Endothelial cell of umbilical vein (primary cell): Measurements from ENCODE around the gene SMPX. TPM values are rescaled to one million over a fixed set of nuclear protein-coding genes. Genes with fewer than 3 reads are reported as not detected.

Experiments
- BruUV-seq: library from RNA; stranded (reverse); fragments of 400-500 nt; replicated peaks from 2 replicates; lab custom pipeline; 2021; lab: Mats Ljungman, UMichigan
- CTCF ChIA-PET: fragments of 300-600, 350-600 bp; sonication (Branson Sonifier 250); formaldehyde crosslinking; loops from one replicate; lab custom pipeline; 2021; ENCODE audit warnings: antibody characterized with exemption, inconsistent platforms; lab: Charles Lee
- POLR2A ChIA-PET: fragments of 300-600, 350-600 bp; sonication (Branson Sonifier 250); formaldehyde crosslinking; loops from one replicate; lab custom pipeline; 2021; ENCODE audit warnings: antibody characterized with exemption, inconsistent platforms; lab: Charles Lee
- DNase-seq: peaks from one replicate; pipeline ENCODE4 v3.0.0-alpha.2; 2011; ENCODE audit warnings: low read depth, low spot score
- FAIRE-seq: peaks from 2 replicates; lab custom pipeline; 2011; peaks lifted over from hg19 to GRCh38; lab: Jason Lieb, UNC
- H2AFZ ChIP-seq: 2 replicates; pipeline ENCODE4 v1.6.0; 2012; ENCODE audit warnings: low read depth, low read length, control low read depth, inconsistent platforms
- H3K27ac ChIP-seq: 2 replicates; pipeline ENCODE4 v1.5.1; 2011; ENCODE audit warnings: low read depth, mild to moderate bottlenecking, control low read depth, low read length, moderate library complexity; ENCODE audit not compliant: insufficient read depth
- H3K27me3 ChIP-seq, 2 experiments: 2 replicates each; pipeline versions ENCODE4 v1.6.0 to v1.6.1; 2011; ENCODE audit warnings: low read length in 2 of 2, mixed read lengths in 1 of 2; ENCODE audit not compliant: control insufficient read depth in 2 of 2, insufficient read depth in 2 of 2
- H3K36me3 ChIP-seq, 2 experiments: 2 replicates in 1 of 2; 3 replicates in 1 of 2; pipeline ENCODE4 v1.5.1; 2011; ENCODE audit warnings: low read length in 2 of 2, mild to moderate bottlenecking in 1 of 2, moderate library complexity in 1 of 2; ENCODE audit not compliant: control insufficient read depth in 2 of 2, insufficient read depth in 2 of 2; ENCODE audit errors: extremely low read depth in 1 of 2
- H3K4me1 ChIP-seq: 3 replicates; pipeline ENCODE4 v1.5.1; 2011; ENCODE audit warnings: mild to moderate bottlenecking, low read length; ENCODE audit not compliant: control insufficient read depth, insufficient read depth; ENCODE audit errors: extremely low read depth
- H3K4me2 ChIP-seq: 2 replicates; pipeline ENCODE4 v1.6.1; 2011; ENCODE audit warnings: low read length, control low read depth, mixed read lengths; ENCODE audit not compliant: insufficient read depth
- H3K4me3 ChIP-seq, 3 experiments: fragments of 200-600 bp in 1 of 3; sonication (generic), shearing (Covaris generic) in 1 of 3; replicated peaks in 1 of 3; 2 replicates each; pipeline ENCODE4 v1.5.1; 2011 to 2016; ENCODE audit warnings: control low read depth in 3 of 3, low read length in 3 of 3, mild to moderate bottlenecking in 2 of 3, inconsistent platforms in 1 of 3, low read depth in 1 of 3, moderate library complexity in 1 of 3; ENCODE audit not compliant: insufficient read depth in 1 of 3
- H3K79me2 ChIP-seq: 2 replicates; pipeline ENCODE4 v1.6.0; 2012; ENCODE audit warnings: low read length, inconsistent platforms; ENCODE audit not compliant: control insufficient read depth, insufficient read depth
- H3K9ac ChIP-seq: replicated peaks from 2 replicates; pipeline ENCODE3; 2011; ENCODE audit warnings: low read length, control low read depth; ENCODE audit not compliant: insufficient read depth; ENCODE audit errors: extremely low read depth
- H3K9me1 ChIP-seq: replicated peaks from 3 replicates; pipeline ENCODE4 v1.6.0; 2011; ENCODE audit warnings: mild to moderate bottlenecking, low read length; ENCODE audit not compliant: control insufficient read depth, insufficient read depth; ENCODE audit errors: extremely low read depth
- H3K9me3 ChIP-seq: replicated peaks from 2 replicates; pipeline ENCODE4 v1.5.1; 2012; ENCODE audit warnings: low read length, inconsistent platforms; ENCODE audit not compliant: control insufficient read depth, insufficient read depth
- H4K20me1 ChIP-seq: replicated peaks from 2 replicates; pipeline ENCODE3; 2011; ENCODE audit warnings: mild to moderate bottlenecking, low read length; ENCODE audit not compliant: control insufficient read depth, insufficient read depth; ENCODE audit errors: extremely low read depth
- CTCF ChIP-seq, 2 donors: IDR thresholded peaks; 1 replicate in 1 of 2; 2 replicates in 1 of 2; pipeline ENCODE4 v1.5.1; 2011; ENCODE audit warnings: low read length in 2 of 2, mild to moderate bottlenecking in 2 of 2, moderate library complexity in 2 of 2, control low read depth in 1 of 2, inconsistent platforms in 1 of 2, low read depth in 1 of 2; ENCODE audit not compliant: insufficient read depth in 1 of 2; ENCODE audit errors: extremely low read depth in 1 of 2
- EZH2 ChIP-seq: IDR thresholded peaks from 2 replicates; pipeline ENCODE4 v1.6.1; 2012; ENCODE audit warnings: borderline replicate concordance, low read depth, mild to moderate bottlenecking, moderate library complexity, low read length, inconsistent platforms; ENCODE audit not compliant: severe bottlenecking
- FOS ChIP-seq: IDR thresholded peaks from 2 replicates; pipeline ENCODE4 v1.6.1; 2011; ENCODE audit warnings: mild to moderate bottlenecking, low read length, moderate library complexity, borderline replicate concordance; ENCODE audit not compliant: insufficient read depth
- GATA2 ChIP-seq: IDR thresholded peaks from 2 replicates; pipeline ENCODE4 v1.7.0; 2011; ENCODE audit warnings: low read depth, mild to moderate bottlenecking, moderate library complexity, mixed read lengths, low read length; ENCODE audit not compliant: insufficient read length, insufficient read depth
- JUN ChIP-seq: IDR thresholded peaks from 2 replicates; pipeline ENCODE4 v1.6.1; 2011; ENCODE audit warnings: borderline replicate concordance, low read depth; ENCODE audit not compliant: insufficient read length, insufficient read depth
- MAX ChIP-seq: IDR thresholded peaks from 2 replicates; pipeline ENCODE4 v1.6.1; 2011; ENCODE audit not compliant: insufficient read depth, insufficient read length
- MYC ChIP-seq: IDR thresholded peaks from one replicate; pipeline ENCODE4 v1.6.1; 2011; ENCODE audit warnings: mild to moderate bottlenecking, low read depth, low read length
- POLR2A ChIP-seq: IDR thresholded peaks from 2 replicates; pipeline ENCODE4 v1.6.1; 2012; ENCODE audit warnings: low read depth, mild to moderate bottlenecking, control low read depth, low read length
- POLR2AphosphoS5 ChIP-seq: IDR thresholded peaks from 2 replicates; pipeline ENCODE4 v1.6.1; 2012; ENCODE audit warnings: low read depth, mild to moderate bottlenecking, control low read depth, low read length, moderate library complexity; ENCODE audit not compliant: insufficient read depth
- dilution Hi-C: fragments of 300-500 bp; cut with MboI; formaldehyde crosslinking; loops from one replicate; pipeline ENCODE4 v1.15.0; 2019; ENCODE audit warnings: low sequenced_read_pairs; ENCODE audit not compliant: extremely low pct_ligation_motif_present
- intact Hi-C: fragments of 100-400 bp; cut with micrococcal nuclease; formaldehyde crosslinking; loops from one replicate; pipeline ENCODE4 v1.10.0; 2022
- polyA plus RNA-seq, 4 experiments: library from polyadenylated mRNA; depleted of rRNA in 3 of 4; stranded (reverse) in 3 of 4; unstranded in 1 of 4; fragments of >200 nt; gene quantifications; 2 replicates each; pipeline versions ENCODE4 v1.2.1 to v1.2.3, GENCODE V29; 2011 to 2012; ENCODE audit warnings: missing spikeins in 1 of 4
- total RNA-seq: library from RNA; stranded (reverse); gene quantifications from 2 replicates; pipeline ENCODE4 v1.2.3, GENCODE V29; 2021

Gene SMPX
- total and polyA plus RNA-seq, 2 donors (not counting 3 experiments of a cell fraction or from before 2014, with no cell fraction given): not detected

DNA sequence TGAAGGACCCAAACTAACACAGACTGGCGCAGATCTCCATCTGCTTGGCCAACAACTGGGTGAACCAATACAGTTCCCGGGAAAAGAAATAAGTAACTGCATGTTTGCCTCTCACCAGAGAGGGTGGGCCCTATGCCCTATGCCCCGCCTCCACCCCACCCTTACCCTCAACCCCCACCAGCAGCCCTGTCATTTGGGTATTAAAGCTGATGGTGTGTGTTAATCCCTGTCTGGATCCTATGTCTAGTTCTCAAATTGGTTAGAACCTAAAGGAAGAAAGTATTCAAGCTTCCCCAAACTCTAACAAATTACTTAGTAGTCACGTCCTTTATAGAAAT lies 19.0 kb downstream of the SMPX start:
- Histone ChIP-seq H3K4me3 (no peak overlapping the region), H3K4me2 (no peak overlapping the region), H3K9ac (no peak overlapping the region), H2AFZ (no peak overlapping the region), H3K27me3 (no peaks in the 10 kb centered on the region), H3K9me1 (no peaks in the 10 kb centered on the region), H4K20me1 (no peaks in the 10 kb centered on the region), H3K9me3 (no peaks in the 10 kb centered on the region), H3K27ac (no peak overlapping the region), H3K36me3 (no peaks in the 10 kb centered on the region), H3K4me1 (no peaks in the 10 kb centered on the region), H3K79me2 (no peaks in the 10 kb centered on the region)
- CTCF ChIA-PET: no interaction called here
- FAIRE-seq (no peak), DNase-seq (no peak)
- dilution Hi-C loops (no loop called here), intact Hi-C loops (no loop called here)
- TF ChIP-seq JUN (no peak), MYC (no peak), POLR2AphosphoS5 (no peak), EZH2 (no peak), FOS (no peak), POLR2A (no peak), GATA2 (no peak), CTCF (IDR thresholded peaks at IDR 0.05; ENCODE audit: extremely low read depth in 1 of 2, insufficient read depth in 1 of 2, low read depth in 1 of 2, low read length in 2 of 2) (no peak), MAX (no peak)
- no TSS peak for BruUV-seq
- POLR2A ChIA-PET: no interaction called here
